WERI-Rb-1 (cell line): Measurements from ENCODE around the gene FUCA2.

Experiments used
- DNase-seq: peaks from one replicate; pipeline ENCODE4 v3.0.0-alpha.2; 2020
- H3K27ac ChIP-seq: fragments of 250-450 bp; sonication (Bioruptor Pico); 2 replicates; pipeline ENCODE4 v1.5.1; 2020; ENCODE audit warnings: mild to moderate bottlenecking, moderate library complexity
- H3K27me3 ChIP-seq: fragments of 250-450 bp; sonication (Bioruptor Pico); 2 replicates; pipeline ENCODE4 v1.5.1; 2021; ENCODE audit warnings: mild to moderate bottlenecking, low read depth, moderate library complexity; ENCODE audit not compliant: insufficient read depth, severe bottlenecking
- H3K36me3 ChIP-seq: fragments of 250-450 bp; sonication (Bioruptor Pico); 2 replicates; pipeline ENCODE4 v1.5.1; 2020; ENCODE audit warnings: mild to moderate bottlenecking, moderate library complexity
- H3K4me3 ChIP-seq: 2 replicates; pipeline ENCODE4 v1.5.1; 2011; ENCODE audit warnings: low read depth, mild to moderate bottlenecking, control low read depth, low read length
- H3K9me3 ChIP-seq: fragments of 250-450 bp; sonication (Bioruptor Pico); 2 replicates; pipeline ENCODE4 v1.5.1; 2021; ENCODE audit warnings: mild to moderate bottlenecking, moderate library complexity; ENCODE audit not compliant: severe bottlenecking
- CTCF ChIP-seq: IDR thresholded peaks from 2 replicates; pipeline ENCODE4 v1.5.1; 2011; ENCODE audit warnings: low read depth, mild to moderate bottlenecking, control low read depth, inconsistent platforms, low read length

Gene FUCA2

DNA sequence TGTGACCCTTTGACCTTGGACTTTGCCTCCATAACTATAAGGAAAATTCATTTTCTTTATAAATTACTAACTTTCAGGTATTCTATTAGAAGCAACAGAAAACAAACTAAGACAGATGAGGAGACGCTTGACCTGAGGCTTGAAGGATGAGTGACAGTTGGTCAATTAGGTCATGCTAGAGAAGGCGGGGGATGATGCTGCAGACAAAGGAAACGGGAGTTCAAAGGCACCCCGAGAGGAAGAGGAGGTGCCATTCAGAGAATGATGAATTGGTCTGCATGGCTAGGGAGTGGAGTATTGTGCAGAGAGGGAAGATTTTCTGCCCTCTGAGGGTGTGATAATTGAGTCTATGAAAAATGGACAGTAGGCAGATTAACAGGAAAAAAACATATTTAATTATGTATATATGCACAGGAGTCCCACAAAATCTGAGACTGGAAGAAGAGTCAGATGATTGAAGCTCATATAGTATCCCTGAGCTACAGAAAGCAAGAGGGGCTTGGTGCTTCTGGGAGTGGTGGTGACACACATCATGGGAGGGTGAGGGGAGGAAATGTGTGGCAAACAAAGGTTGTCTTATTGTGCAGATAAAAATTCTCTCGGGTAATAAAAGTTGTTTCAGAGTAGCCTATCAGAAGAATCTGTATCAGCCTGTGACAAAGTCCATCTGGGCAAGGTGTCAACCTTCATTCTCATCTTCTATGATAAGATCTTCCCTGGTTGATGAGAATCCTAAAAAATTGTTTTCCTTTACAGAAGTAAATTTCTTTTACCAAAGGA lies 20.4 kb upstream of the FUCA2 start:
- DNase-seq, result no peak
- H3K4me3 ChIP-seq, result no peak overlapping the region
- no peaks in the 10 kb centered on the region for H3K9me3 ChIP-seq
- no peak for TF ChIP-seq CTCF
- H3K36me3 ChIP-seq, result no peaks in the 10 kb centered on the region
- H3K27ac ChIP-seq, result no peak overlapping the region
- no peaks in the 10 kb centered on the region for H3K27me3 ChIP-seq

DNA sequence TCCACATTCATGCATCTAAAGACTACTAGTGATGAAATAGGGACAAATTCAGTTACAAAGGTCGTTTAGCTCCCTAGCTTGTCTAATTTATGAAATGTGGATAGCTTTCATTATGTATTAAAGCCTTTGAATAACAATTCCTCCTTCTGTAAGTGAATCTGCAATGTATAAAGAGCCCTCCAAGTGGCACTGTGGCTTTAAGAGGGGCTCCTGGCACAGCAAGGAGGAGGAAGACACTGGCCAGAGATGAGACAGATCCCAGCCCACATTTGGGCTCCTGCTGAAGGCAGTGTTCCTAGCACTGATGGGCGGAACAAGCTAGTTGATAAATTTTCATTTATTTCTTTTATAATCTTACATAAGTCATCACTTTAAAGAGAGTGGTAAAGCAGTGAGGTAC lies 17.6 kb upstream of the FUCA2 start:
- H3K27ac ChIP-seq, result no peak overlapping the region

GRCh38 chr6:143528164-143528811 lies 16.8 kb upstream of the FUCA2 start:
- no peaks in the 10 kb centered on the region for H3K27me3 ChIP-seq
- no peak overlapping the region for H3K27ac ChIP-seq
- H3K4me3 ChIP-seq, result no peak overlapping the region
- no peak for TF ChIP-seq CTCF
- no peaks in the 10 kb centered on the region for H3K9me3 ChIP-seq
- H3K36me3 ChIP-seq, result no peaks in the 10 kb centered on the region
- no peak for DNase-seq

More for the DNA sequence above, 17.6 kb upstream of the FUCA2 start:
- Histone ChIP-seq H3K9me3 (no peaks in the 10 kb centered on the region), H3K36me3 (no peaks in the 10 kb centered on the region), H3K27me3 (no peaks in the 10 kb centered on the region), H3K4me3 (no peak overlapping the region)
- DNase-seq, result no peak
- TF ChIP-seq CTCF, result peak; percentile 34; the same call in 1 of the 2 replicates

GRCh38 chr6:143527677-143528076 lies 16.2 kb upstream of the FUCA2 start:
- H3K27ac ChIP-seq, result no peak overlapping the region

GRCh38 chr6:143525356-143525755 lies 13.8 kb upstream of the FUCA2 start:
- no peak for TF ChIP-seq CTCF
- no peak overlapping the region for H3K4me3 ChIP-seq
- no peak overlapping the region for H3K27ac ChIP-seq
- no peaks in the 10 kb centered on the region for H3K27me3 ChIP-seq
- no peak for DNase-seq
- no peaks in the 10 kb centered on the region for H3K9me3 ChIP-seq
- no peaks in the 10 kb centered on the region for H3K36me3 ChIP-seq

More at GRCh38 chr6:143527677-143528076, 16.2 kb upstream of the FUCA2 start:
- Histone ChIP-seq H3K9me3 (no peaks in the 10 kb centered on the region), H3K4me3 (no peak overlapping the region), H3K27me3 (no peaks in the 10 kb centered on the region), H3K36me3 (no peaks in the 10 kb centered on the region)
- DNase-seq, result no peak
- no peak for TF ChIP-seq CTCF
